ENCODE data around the gene VENTX. TPM values are rescaled to one million over a fixed set of nuclear protein-coding genes. Genes with fewer than 3 reads are reported as not detected.

Gene VENTX
- total RNA-seq, 3 donors from 2014 or later = 0.09 to 1.2 (median 0.36) TPM

- H3K4me1 ChIP-seq (ENCODE audit: low read depth) = no peaks in the 10 kb centered on the region
- intact Hi-C loops (cut with DNase I, micrococcal nuclease) = no loop called here
- H3K36me3 ChIP-seq (ENCODE audit: low read depth) = no peaks in the 10 kb centered on the region
- DNase-seq (no peak), ATAC-seq (no peak)
- H3K9me3 ChIP-seq = no peaks in the 10 kb centered on the region
- TF ChIP-seq, protein P1, sequence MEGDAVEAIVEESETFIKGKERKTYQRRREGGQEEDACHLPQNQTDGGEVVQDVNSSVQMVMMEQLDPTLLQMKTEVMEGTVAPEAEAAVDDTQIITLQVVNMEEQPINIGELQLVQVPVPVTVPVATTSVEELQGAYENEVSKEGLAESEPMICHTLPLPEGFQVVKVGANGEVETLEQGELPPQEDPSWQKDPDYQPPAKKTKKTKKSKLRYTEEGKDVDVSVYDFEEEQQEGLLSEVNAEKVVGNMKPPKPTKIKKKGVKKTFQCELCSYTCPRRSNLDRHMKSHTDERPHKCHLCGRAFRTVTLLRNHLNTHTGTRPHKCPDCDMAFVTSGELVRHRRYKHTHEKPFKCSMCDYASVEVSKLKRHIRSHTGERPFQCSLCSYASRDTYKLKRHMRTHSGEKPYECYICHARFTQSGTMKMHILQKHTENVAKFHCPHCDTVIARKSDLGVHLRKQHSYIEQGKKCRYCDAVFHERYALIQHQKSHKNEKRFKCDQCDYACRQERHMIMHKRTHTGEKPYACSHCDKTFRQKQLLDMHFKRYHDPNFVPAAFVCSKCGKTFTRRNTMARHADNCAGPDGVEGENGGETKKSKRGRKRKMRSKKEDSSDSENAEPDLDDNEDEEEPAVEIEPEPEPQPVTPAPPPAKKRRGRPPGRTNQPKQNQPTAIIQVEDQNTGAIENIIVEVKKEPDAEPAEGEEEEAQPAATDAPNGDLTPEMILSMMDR (IDR thresholded peaks at IDR 0.05) = no peak
- H3K4me3 ChIP-seq = no peak overlapping the region
Measured at GRCh38 chr10:133211141-133211830, 26.4 kb upstream of the VENTX start.

GRCh38 chr10:133211959-133212852 is 25.4 kb upstream of the VENTX start:
- TF ChIP-seq, protein P1 (IDR thresholded peaks at IDR 0.05) = no peak
- no peak for ATAC-seq
- intact Hi-C loops (cut with DNase I, micrococcal nuclease) = no loop called here
- Histone ChIP-seq H3K9me3 (no peaks in the 10 kb centered on the region), H3K4me1 (ENCODE audit: low read depth) (no peaks in the 10 kb centered on the region), H3K4me3 (no peak overlapping the region), H3K36me3 (ENCODE audit: low read depth) (no peaks in the 10 kb centered on the region)
- DNase-seq = no peak

DNA sequence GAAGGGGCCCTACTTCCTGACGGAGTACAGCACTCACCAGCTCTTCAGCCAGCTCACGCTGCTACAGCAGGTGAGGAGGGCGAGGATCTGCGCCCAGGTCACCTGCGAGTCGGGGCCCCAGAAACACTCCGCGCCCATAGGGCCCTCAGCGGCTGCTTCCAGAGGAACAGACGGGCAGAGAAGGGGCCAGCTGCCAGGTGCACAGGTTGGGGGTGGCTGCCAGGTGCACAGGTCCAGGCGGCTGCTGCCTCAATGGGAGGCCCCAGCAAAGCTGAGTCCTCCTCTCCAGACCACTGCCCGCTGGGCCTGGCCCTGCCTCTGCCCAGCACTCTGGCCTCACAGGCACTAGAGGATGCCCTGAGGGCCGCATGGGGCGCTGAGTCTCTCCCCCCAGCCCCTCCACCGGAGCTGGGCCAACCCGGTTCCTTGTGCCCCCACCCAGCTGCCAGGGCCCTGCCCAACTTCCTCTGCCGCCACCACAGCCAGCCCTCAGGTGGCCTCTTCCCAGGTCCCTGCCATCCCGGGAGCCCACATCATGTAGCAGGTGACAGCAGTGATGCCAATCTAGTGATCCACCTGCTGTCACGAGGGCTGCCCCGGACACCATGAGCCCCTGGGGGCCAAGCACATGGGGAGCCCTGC is 24.7 kb upstream of the VENTX start:
- Histone ChIP-seq H3K4me3 (no peak overlapping the region), H3K9me3 (no peaks in the 10 kb centered on the region), H3K4me1 (ENCODE audit: low read depth) (no peaks in the 10 kb centered on the region), H3K36me3 (ENCODE audit: low read depth) (no peaks in the 10 kb centered on the region)
- DNase-seq (no peak), ATAC-seq (no peak)
- intact Hi-C loops (cut with DNase I, micrococcal nuclease) = no loop called here
- TF ChIP-seq, protein P1 (IDR thresholded peaks at IDR 0.05) = no peak

- ATAC-seq (no peak), DNase-seq (no peak)
- Histone ChIP-seq H3K9me3 (no peaks in the 10 kb centered on the region), H3K4me1 (ENCODE audit: low read depth) (no peaks in the 10 kb centered on the region), H3K4me3 (no peak overlapping the region), H3K36me3 (ENCODE audit: low read depth) (no peaks in the 10 kb centered on the region)
- intact Hi-C loops (cut with DNase I, micrococcal nuclease) = no loop called here
- TF ChIP-seq, protein P1 (IDR thresholded peaks at IDR 0.05) = no peak
Measured at GRCh38 chr10:133213641-133214467, 23.8 kb upstream of the VENTX start.

Data from mucosa of descending colon (tissue), 3 donors.